ENCODE results near the gene SULT1A2.
"Not testable (repeated sequence)": the region's sequence is repeated elsewhere in the genome, so short reads cannot be mapped to it uniquely, and the experiment has no call there.

DNA sequence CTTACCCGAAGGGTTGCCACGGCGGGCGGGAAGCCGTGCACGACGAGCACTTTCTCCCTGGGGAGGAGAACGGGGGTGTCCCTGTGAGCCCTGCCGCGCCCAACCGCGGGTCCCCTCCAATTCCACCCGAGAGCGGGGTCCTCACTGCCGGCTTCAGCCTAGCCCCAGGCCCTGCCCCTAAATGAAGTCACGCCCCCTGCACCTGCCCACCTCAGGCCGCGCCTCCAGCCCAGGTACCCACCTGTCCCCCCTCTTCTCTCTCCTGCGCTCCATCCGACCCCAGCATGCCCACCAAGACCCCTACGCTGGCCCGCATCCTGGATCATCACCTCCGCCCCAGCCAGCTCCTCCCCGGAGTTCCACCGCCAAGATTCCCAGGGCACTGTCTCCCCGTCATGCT lies 17.1 kb upstream of the SULT1A2 start:
- TF ChIP-seq, protein P1, sequence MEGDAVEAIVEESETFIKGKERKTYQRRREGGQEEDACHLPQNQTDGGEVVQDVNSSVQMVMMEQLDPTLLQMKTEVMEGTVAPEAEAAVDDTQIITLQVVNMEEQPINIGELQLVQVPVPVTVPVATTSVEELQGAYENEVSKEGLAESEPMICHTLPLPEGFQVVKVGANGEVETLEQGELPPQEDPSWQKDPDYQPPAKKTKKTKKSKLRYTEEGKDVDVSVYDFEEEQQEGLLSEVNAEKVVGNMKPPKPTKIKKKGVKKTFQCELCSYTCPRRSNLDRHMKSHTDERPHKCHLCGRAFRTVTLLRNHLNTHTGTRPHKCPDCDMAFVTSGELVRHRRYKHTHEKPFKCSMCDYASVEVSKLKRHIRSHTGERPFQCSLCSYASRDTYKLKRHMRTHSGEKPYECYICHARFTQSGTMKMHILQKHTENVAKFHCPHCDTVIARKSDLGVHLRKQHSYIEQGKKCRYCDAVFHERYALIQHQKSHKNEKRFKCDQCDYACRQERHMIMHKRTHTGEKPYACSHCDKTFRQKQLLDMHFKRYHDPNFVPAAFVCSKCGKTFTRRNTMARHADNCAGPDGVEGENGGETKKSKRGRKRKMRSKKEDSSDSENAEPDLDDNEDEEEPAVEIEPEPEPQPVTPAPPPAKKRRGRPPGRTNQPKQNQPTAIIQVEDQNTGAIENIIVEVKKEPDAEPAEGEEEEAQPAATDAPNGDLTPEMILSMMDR (conservative IDR thresholded peaks at IDR 0.05; ENCODE audit: low read depth, low read length): not testable (repeated sequence)
- TF ChIP-seq EZH2phosphoT487 (IDR thresholded peaks at IDR 0.05; ENCODE audit: borderline replicate concordance, low read length); EZH2 (IDR thresholded peaks at IDR 0.05; ENCODE audit: low read length, unreplicated experiment): not testable (repeated sequence)

Data from PC-3 (cell line).